Astrocyte (in vitro differentiated cells and primary cell): ENCODE data around the gene KDF1. TPM values are rescaled to one million over a fixed set of nuclear protein-coding genes. Genes with fewer than 3 reads are reported as not detected.

ENCODE experiments used
- DNase-seq: peaks from one replicate; pipeline ENCODE4 v3.0.0-alpha.2; 2010; ENCODE audit warnings: low read depth
- FAIRE-seq: peaks from 2 replicates; lab custom pipeline; 2011; peaks lifted over from hg19 to GRCh38; lab: Jason Lieb, UNC
- H2AFZ ChIP-seq: 2 replicates; pipeline ENCODE4 v1.6.0; 2012; ENCODE audit warnings: low read depth, low read length, inconsistent platforms
- H3K27ac ChIP-seq: 2 replicates; pipeline ENCODE4 v1.5.1; 2011; ENCODE audit warnings: low read depth, low read length, inconsistent platforms
- H3K27me3 ChIP-seq: 2 replicates; pipeline ENCODE4 v1.6.0; 2011; ENCODE audit warnings: low read length, inconsistent platforms; ENCODE audit not compliant: insufficient read depth
- H3K36me3 ChIP-seq: 2 replicates; pipeline ENCODE4 v1.5.1; 2011; ENCODE audit warnings: low read length, inconsistent platforms; ENCODE audit not compliant: insufficient read depth
- H3K4me1 ChIP-seq: 2 replicates; pipeline ENCODE4 v1.5.1; 2011; ENCODE audit warnings: low read length, inconsistent platforms; ENCODE audit not compliant: insufficient read depth
- H3K4me2 ChIP-seq: 2 replicates; pipeline ENCODE4 v1.6.0; 2012; ENCODE audit warnings: low read length, inconsistent platforms
- H3K4me3 ChIP-seq: 2 replicates; pipeline ENCODE4 v1.5.1; 2011; ENCODE audit warnings: low read depth, mild to moderate bottlenecking, low read length, inconsistent platforms; ENCODE audit not compliant: insufficient read depth
- H3K79me2 ChIP-seq: 2 replicates; pipeline ENCODE4 v1.6.0; 2012; ENCODE audit warnings: mild to moderate bottlenecking, low read length, inconsistent platforms; ENCODE audit not compliant: insufficient read depth
- H3K9ac ChIP-seq: 2 replicates; pipeline ENCODE4 v1.6.0; 2012; ENCODE audit warnings: mild to moderate bottlenecking, low read length, inconsistent platforms
- H3K9me3 ChIP-seq: 2 replicates; pipeline ENCODE4 v1.5.1; 2012; ENCODE audit warnings: low read depth, mild to moderate bottlenecking, low read length, inconsistent platforms; ENCODE audit not compliant: insufficient read depth
- H4K20me1 ChIP-seq: 2 replicates; pipeline ENCODE4 v1.6.0; 2012; ENCODE audit warnings: low read length, inconsistent platforms; ENCODE audit not compliant: insufficient read depth
- H3K27ac Mint-ChIP-seq: one replicate; pipeline ENCODE4 v1.8.0; 2021; ENCODE audit warnings: mild to moderate bottlenecking, mixed read lengths; ENCODE audit not compliant: unreplicated experiment
- H3K27me3 Mint-ChIP-seq: one replicate; pipeline ENCODE4 v1.8.0; 2021; ENCODE audit warnings: low read depth, mixed read lengths; ENCODE audit not compliant: unreplicated experiment
- H3K36me3 Mint-ChIP-seq: one replicate; pipeline ENCODE4 v1.8.0; 2021; ENCODE audit warnings: low read depth, mixed read lengths; ENCODE audit not compliant: unreplicated experiment
- H3K4me1 Mint-ChIP-seq: one replicate; pipeline ENCODE4 v1.8.0; 2021; ENCODE audit warnings: low read depth, mixed read lengths; ENCODE audit not compliant: unreplicated experiment
- H3K4me3 Mint-ChIP-seq: one replicate; pipeline ENCODE4 v1.8.0; 2021; ENCODE audit warnings: mild to moderate bottlenecking, moderate library complexity, mixed read lengths; ENCODE audit not compliant: unreplicated experiment
- H3K9me3 Mint-ChIP-seq: one replicate; pipeline ENCODE4 v1.8.0; 2021; ENCODE audit warnings: mild to moderate bottlenecking, mixed read lengths; ENCODE audit not compliant: unreplicated experiment
- EZH2 ChIP-seq: IDR thresholded peaks from 2 replicates; pipeline ENCODE4 v1.6.1; 2012; ENCODE audit warnings: mild to moderate bottlenecking, low read length, inconsistent platforms; ENCODE audit not compliant: insufficient read depth
- total RNA-seq: library from RNA; stranded (reverse); gene quantifications from 2 replicates; pipeline ENCODE4 v1.2.1, GENCODE V29; 2021
- TF ChIP-seq, protein P1 (sequence below): IDR thresholded peaks from 2 replicates; pipeline ENCODE4 v1.5.1; 2011; ENCODE audit warnings: low read depth, mild to moderate bottlenecking, inconsistent platforms, low read length, moderate library complexity; ENCODE audit not compliant: insufficient read depth

The KDF1 gene
- total RNA-seq, 1 donor from 2014 or later, result 0.54 TPM

DNA sequence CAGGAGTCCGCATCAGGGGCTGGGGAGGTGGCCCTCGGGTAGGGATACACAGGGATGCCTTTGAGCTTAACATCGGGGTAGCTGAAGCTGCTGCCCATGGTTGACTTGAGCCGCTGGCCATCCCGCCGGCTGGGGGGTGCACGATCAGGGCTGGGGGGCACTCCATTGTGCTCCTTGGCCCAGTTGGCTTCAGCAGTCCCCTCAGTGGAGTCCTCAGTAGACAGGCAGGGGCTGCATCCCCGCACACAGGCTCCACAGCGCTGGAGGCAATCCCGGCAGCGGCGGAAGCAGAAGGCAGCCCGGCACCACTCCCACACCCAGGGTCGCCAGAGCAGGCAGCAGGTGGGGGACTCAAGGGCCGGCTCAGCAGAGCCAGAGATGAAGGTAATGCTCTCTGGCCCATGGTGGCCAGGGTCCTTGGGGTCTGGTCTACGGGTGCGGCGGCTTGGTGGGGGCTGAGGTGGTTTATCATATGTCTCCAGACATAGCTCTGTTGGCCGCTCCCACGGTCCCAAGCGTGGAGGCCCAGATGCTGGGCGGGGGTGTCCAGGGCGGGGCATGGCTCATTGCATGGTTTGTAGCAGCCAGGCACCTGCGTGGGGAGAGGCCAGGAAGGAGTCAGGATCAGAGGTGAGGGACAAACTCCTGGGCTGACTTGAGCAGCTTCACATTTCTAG lies 8.3 kb downstream of the KDF1 start:
- Histone ChIP-seq H3K9me3 (no peaks in the 10 kb centered on the region), H3K36me3 (peaks cover 2% of the 10 kb centered on the region), H4K20me1 (no peaks in the 10 kb centered on the region), H2AFZ (no peak overlapping the region), H3K4me2 (no peak overlapping the region), H3K27ac (no peak overlapping the region), H3K4me3 (no peak overlapping the region), H3K4me1 (no peaks in the 10 kb centered on the region), H3K79me2 (no peaks in the 10 kb centered on the region), H3K27me3 (no peaks in the 10 kb centered on the region), H3K9ac (no peak overlapping the region)
- no peak for DNase-seq
- Mint-ChIP-seq H3K4me1 (peaks cover 2% of the 10 kb centered on the region), H3K27ac (no peak overlapping the region), H3K27me3 (no peaks in the 10 kb centered on the region), H3K4me3 (no peak overlapping the region), H3K9me3 (peaks cover 7% of the 10 kb centered on the region), H3K36me3 (peaks cover 20% of the 10 kb centered on the region)
- TF ChIP-seq, protein P1, sequence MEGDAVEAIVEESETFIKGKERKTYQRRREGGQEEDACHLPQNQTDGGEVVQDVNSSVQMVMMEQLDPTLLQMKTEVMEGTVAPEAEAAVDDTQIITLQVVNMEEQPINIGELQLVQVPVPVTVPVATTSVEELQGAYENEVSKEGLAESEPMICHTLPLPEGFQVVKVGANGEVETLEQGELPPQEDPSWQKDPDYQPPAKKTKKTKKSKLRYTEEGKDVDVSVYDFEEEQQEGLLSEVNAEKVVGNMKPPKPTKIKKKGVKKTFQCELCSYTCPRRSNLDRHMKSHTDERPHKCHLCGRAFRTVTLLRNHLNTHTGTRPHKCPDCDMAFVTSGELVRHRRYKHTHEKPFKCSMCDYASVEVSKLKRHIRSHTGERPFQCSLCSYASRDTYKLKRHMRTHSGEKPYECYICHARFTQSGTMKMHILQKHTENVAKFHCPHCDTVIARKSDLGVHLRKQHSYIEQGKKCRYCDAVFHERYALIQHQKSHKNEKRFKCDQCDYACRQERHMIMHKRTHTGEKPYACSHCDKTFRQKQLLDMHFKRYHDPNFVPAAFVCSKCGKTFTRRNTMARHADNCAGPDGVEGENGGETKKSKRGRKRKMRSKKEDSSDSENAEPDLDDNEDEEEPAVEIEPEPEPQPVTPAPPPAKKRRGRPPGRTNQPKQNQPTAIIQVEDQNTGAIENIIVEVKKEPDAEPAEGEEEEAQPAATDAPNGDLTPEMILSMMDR, result no peak
- no peak for TF ChIP-seq EZH2
- no peak for FAIRE-seq

DNA sequence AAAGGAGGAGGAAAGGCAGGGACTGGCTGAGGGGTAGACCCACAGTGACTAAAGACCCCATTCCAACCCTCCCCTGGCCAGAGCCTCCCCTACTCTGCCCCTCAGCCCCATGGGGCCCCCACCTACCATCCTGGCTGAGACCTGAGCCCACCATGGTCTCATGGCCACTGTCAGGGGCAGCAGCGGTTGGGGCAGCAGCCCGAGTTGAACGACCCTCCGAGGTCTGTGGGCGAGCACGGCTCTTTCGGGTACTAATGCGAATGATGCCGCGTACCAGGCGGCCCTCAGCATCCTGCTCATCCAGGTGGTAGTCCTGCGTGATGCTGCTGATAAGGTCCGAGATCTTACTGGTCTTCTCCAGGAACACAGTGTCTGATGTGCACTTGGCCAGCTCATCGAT lies 9.1 kb downstream of the KDF1 start:
- no peak overlapping the region for H3K27ac Mint-ChIP-seq

DNA sequence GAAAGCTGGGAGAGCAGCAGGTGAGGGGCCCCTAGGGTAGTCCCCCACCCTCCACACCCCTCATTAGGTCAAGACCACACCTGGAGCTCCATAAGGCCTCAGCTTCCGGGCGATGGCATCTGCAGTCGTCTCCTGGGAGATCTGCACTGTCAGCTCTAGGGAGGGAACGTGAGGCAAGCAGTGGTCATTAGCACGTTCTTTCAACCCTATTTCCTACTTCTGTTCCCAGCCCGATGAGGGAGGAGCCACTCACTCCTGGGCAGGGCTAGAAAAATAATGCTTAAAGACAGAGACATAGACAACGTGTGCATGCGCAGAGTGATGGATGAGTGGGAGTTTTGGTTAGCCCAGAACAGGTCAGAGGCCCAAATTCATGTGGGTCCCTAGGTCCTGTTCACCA lies 9.7 kb downstream of the KDF1 start:
- Histone ChIP-seq H3K4me3 (no peak overlapping the region), H3K27me3 (no peaks in the 10 kb centered on the region), H3K36me3 (peaks cover 8% of the 10 kb centered on the region), H3K9me3 (no peaks in the 10 kb centered on the region), H4K20me1 (no peaks in the 10 kb centered on the region), H3K27ac (no peak overlapping the region), H3K4me1 (no peaks in the 10 kb centered on the region), H2AFZ (no peak overlapping the region), H3K4me2 (no peak overlapping the region), H3K79me2 (no peaks in the 10 kb centered on the region), H3K9ac (no peak overlapping the region)
- FAIRE-seq (no peak), DNase-seq (no peak)
- H3K9me3 Mint-ChIP-seq, result peaks cover 2% of the 10 kb centered on the region
- H3K27me3 Mint-ChIP-seq, result no peaks in the 10 kb centered on the region
- H3K4me1 Mint-ChIP-seq, result peaks cover 2% of the 10 kb centered on the region
- no peak for TF ChIP-seq EZH2
- no peak overlapping the region for H3K27ac Mint-ChIP-seq
- peaks cover 22% of the 10 kb centered on the region for H3K36me3 Mint-ChIP-seq
- H3K4me3 Mint-ChIP-seq, result no peak overlapping the region

More for the DNA sequence above, 9.1 kb downstream of the KDF1 start:
- FAIRE-seq (no peak), DNase-seq (no peak)
- no peak for TF ChIP-seq EZH2
- TF ChIP-seq, protein P1, result no peak
- Histone ChIP-seq H3K9me3 (no peaks in the 10 kb centered on the region), H4K20me1 (no peaks in the 10 kb centered on the region), H3K4me3 (no peak overlapping the region), H3K27ac (no peak overlapping the region), H3K79me2 (no peaks in the 10 kb centered on the region), H3K36me3 (peaks cover 4% of the 10 kb centered on the region), H3K4me2 (no peak overlapping the region), H3K4me1 (no peaks in the 10 kb centered on the region), H2AFZ (no peak overlapping the region), H3K9ac (no peak overlapping the region), H3K27me3 (no peaks in the 10 kb centered on the region)
- H3K4me3 Mint-ChIP-seq, result no peak overlapping the region
- peaks cover 5% of the 10 kb centered on the region for H3K9me3 Mint-ChIP-seq
- H3K4me1 Mint-ChIP-seq, result peaks cover 2% of the 10 kb centered on the region
- peaks cover 21% of the 10 kb centered on the region for H3K36me3 Mint-ChIP-seq
- no peaks in the 10 kb centered on the region for H3K27me3 Mint-ChIP-seq
